ENCODE results near the gene TH.

Gene TH

GRCh38 chr11:2177076-2177475 is 5.5 kb upstream of the TH start:
- DNase-seq (ENCODE audit: low read depth, low spot score), result no peak
- TF ChIP-seq FOXP2 (optimal IDR thresholded peaks at IDR 0.05; ENCODE audit: control extremely low read depth, extremely low read length, insufficient read depth) (no peak), POLR2AphosphoS5 (IDR thresholded peaks at IDR 0.05; ENCODE audit: borderline replicate concordance, low read depth, low read length) (no peak), EZH2 (IDR thresholded peaks at IDR 0.05) (no peak)
- H3K9me3 ChIP-seq (ENCODE audit: low read depth, low read length), result no peaks in the 10 kb centered on the region
- H3K9ac ChIP-seq (ENCODE audit: insufficient read length), result no peak overlapping the region
- no peaks in the 10 kb centered on the region for H3K36me3 ChIP-seq (ENCODE audit: insufficient read depth, low read length)
- no peak overlapping the region for H3K4me3 ChIP-seq
- no peak overlapping the region for H3K27ac ChIP-seq

GRCh38 chr11:2176389-2176900 is 4.8 kb upstream of the TH start:
- Histone ChIP-seq H3K4me3 (no peak overlapping the region), H3K9me3 (ENCODE audit: low read depth, low read length) (no peaks in the 10 kb centered on the region), H3K36me3 (ENCODE audit: insufficient read depth, low read length) (no peaks in the 10 kb centered on the region), H3K9ac (ENCODE audit: insufficient read length) (no peak overlapping the region), H3K27ac (no peak overlapping the region)
- TF ChIP-seq POLR2AphosphoS5 (IDR thresholded peaks at IDR 0.05; ENCODE audit: borderline replicate concordance, low read depth, low read length), result no peak
- no peak for TF ChIP-seq EZH2 (IDR thresholded peaks at IDR 0.05)
- TF ChIP-seq FOXP2 (optimal IDR thresholded peaks at IDR 0.05; ENCODE audit: control extremely low read depth, extremely low read length, insufficient read depth), result no peak
- DNase-seq (ENCODE audit: low read depth, low spot score), result no peak

GRCh38 chr11:2175659-2176058 is 4.0 kb upstream of the TH start:
- H3K9me3 ChIP-seq (ENCODE audit: low read depth, low read length), result no peaks in the 10 kb centered on the region
- no peak overlapping the region for H3K9ac ChIP-seq (ENCODE audit: insufficient read length)
- H3K4me3 ChIP-seq, result no peak overlapping the region
- no peak for TF ChIP-seq FOXP2 (optimal IDR thresholded peaks at IDR 0.05; ENCODE audit: control extremely low read depth, extremely low read length, insufficient read depth)
- no peak for TF ChIP-seq EZH2 (IDR thresholded peaks at IDR 0.05)
- TF ChIP-seq POLR2AphosphoS5 (IDR thresholded peaks at IDR 0.05; ENCODE audit: borderline replicate concordance, low read depth, low read length), result no peak
- no peak overlapping the region for H3K27ac ChIP-seq
- no peaks in the 10 kb centered on the region for H3K36me3 ChIP-seq (ENCODE audit: insufficient read depth, low read length)
- DNase-seq (ENCODE audit: low read depth, low spot score), result no peak

- TF ChIP-seq EZH2 (IDR thresholded peaks at IDR 0.05), result no peak
- no peak for TF ChIP-seq FOXP2 (optimal IDR thresholded peaks at IDR 0.05; ENCODE audit: control extremely low read depth, extremely low read length, insufficient read depth)
- TF ChIP-seq POLR2AphosphoS5 (IDR thresholded peaks at IDR 0.05; ENCODE audit: borderline replicate concordance, low read depth, low read length), result no peak
- no peak overlapping the region for H3K9ac ChIP-seq (ENCODE audit: insufficient read length)
- no peaks in the 10 kb centered on the region for H3K9me3 ChIP-seq (ENCODE audit: low read depth, low read length)
- DNase-seq (ENCODE audit: low read depth, low spot score), result no peak
- H3K27ac ChIP-seq, result no peak overlapping the region
- no peak overlapping the region for H3K4me3 ChIP-seq
- H3K36me3 ChIP-seq (ENCODE audit: insufficient read depth, low read length), result no peaks in the 10 kb centered on the region
Observed at GRCh38 chr11:2174361-2174760, 2.7 kb upstream of the TH start.

- Histone ChIP-seq H3K9ac (ENCODE audit: insufficient read length) (no peak overlapping the region), H3K4me3 (no peak overlapping the region), H3K9me3 (ENCODE audit: low read depth, low read length) (no peaks in the 10 kb centered on the region), H3K36me3 (ENCODE audit: insufficient read depth, low read length) (no peaks in the 10 kb centered on the region), H3K27ac (no peak overlapping the region)
- DNase-seq (ENCODE audit: low read depth, low spot score), result no peak
- TF ChIP-seq POLR2AphosphoS5 (IDR thresholded peaks at IDR 0.05; ENCODE audit: borderline replicate concordance, low read depth, low read length) (no peak), FOXP2 (optimal IDR thresholded peaks at IDR 0.05; ENCODE audit: control extremely low read depth, extremely low read length, insufficient read depth) (no peak), EZH2 (IDR thresholded peaks at IDR 0.05) (no peak)
Observed at GRCh38 chr11:2173761-2174160, 2.1 kb upstream of the TH start.

- Histone ChIP-seq H3K27ac (no peak overlapping the region), H3K4me3 (no peak overlapping the region), H3K36me3 (ENCODE audit: insufficient read depth, low read length) (no peaks in the 10 kb centered on the region), H3K9ac (ENCODE audit: insufficient read length) (no peak overlapping the region), H3K9me3 (ENCODE audit: low read depth, low read length) (no peaks in the 10 kb centered on the region)
- no peak for DNase-seq (ENCODE audit: low read depth, low spot score)
- TF ChIP-seq FOXP2 (optimal IDR thresholded peaks at IDR 0.05; ENCODE audit: control extremely low read depth, extremely low read length, insufficient read depth) (no peak), POLR2AphosphoS5 (IDR thresholded peaks at IDR 0.05; ENCODE audit: borderline replicate concordance, low read depth, low read length) (no peak), EZH2 (IDR thresholded peaks at IDR 0.05) (no peak)
Observed at GRCh38 chr11:2173150-2173693, 1.6 kb upstream of the TH start.

- no peak overlapping the region for H3K4me3 ChIP-seq
- no peak for TF ChIP-seq FOXP2 (optimal IDR thresholded peaks at IDR 0.05; ENCODE audit: control extremely low read depth, extremely low read length, insufficient read depth)
- TF ChIP-seq POLR2AphosphoS5 (IDR thresholded peaks at IDR 0.05; ENCODE audit: borderline replicate concordance, low read depth, low read length), result no peak
- no peak for TF ChIP-seq EZH2 (IDR thresholded peaks at IDR 0.05)
Observed at GRCh38 chr11:2172676-2173075, 1.1 kb upstream of the TH start.

GRCh38 chr11:2169626-2170570 is 1.7 kb downstream of the TH start:
- H3K9ac ChIP-seq (ENCODE audit: insufficient read length), result no peak overlapping the region

More at GRCh38 chr11:2172676-2173075, 1.1 kb upstream of the TH start:
- no peak overlapping the region for H3K27ac ChIP-seq
- H3K9ac ChIP-seq (ENCODE audit: insufficient read length), result no peak overlapping the region
- no peaks in the 10 kb centered on the region for H3K36me3 ChIP-seq (ENCODE audit: insufficient read depth, low read length)
- no peak for DNase-seq (ENCODE audit: low read depth, low spot score)
- H3K9me3 ChIP-seq (ENCODE audit: low read depth, low read length), result no peaks in the 10 kb centered on the region

More at GRCh38 chr11:2169626-2170570, 1.7 kb downstream of the TH start:
- TF ChIP-seq FOXP2 (optimal IDR thresholded peaks at IDR 0.05; ENCODE audit: control extremely low read depth, extremely low read length, insufficient read depth) (no peak), POLR2AphosphoS5 (IDR thresholded peaks at IDR 0.05; ENCODE audit: borderline replicate concordance, low read depth, low read length) (no peak), EZH2 (IDR thresholded peaks at IDR 0.05) (no peak)
- Histone ChIP-seq H3K27ac (no peak overlapping the region), H3K9me3 (ENCODE audit: low read depth, low read length) (no peaks in the 10 kb centered on the region), H3K4me3 (no peak overlapping the region), H3K36me3 (ENCODE audit: insufficient read depth, low read length) (no peaks in the 10 kb centered on the region)
- DNase-seq (ENCODE audit: low read depth, low spot score), result no peak
